ENCODE measurements around the gene CD4.

DNA sequence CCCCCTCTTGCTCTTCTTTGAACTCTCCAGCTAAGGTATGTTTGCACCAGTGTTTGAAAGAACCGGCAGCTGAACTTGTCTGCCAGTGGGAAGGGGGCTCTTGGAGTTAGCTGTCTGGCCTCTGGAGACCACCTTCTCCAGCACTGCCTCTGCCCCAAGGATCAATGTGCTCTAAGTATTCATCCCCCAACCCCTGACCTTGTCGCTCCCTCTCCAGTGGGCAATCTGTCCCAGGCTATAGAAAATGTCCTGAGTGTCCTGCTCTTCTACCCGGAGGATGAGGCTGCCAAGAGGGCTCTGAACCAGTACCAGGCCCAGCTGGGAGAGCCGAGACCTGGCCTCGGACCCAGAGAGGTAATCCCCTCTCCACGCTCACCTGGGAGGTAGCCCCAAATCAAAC, 41.7 kb downstream of the CD4 start:
- TF ChIP-seq, protein P1, sequence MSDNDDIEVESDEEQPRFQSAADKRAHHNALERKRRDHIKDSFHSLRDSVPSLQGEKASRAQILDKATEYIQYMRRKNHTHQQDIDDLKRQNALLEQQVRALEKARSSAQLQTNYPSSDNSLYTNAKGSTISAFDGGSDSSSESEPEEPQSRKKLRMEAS (IDR thresholded peaks at IDR 0.05; ENCODE audit: insufficient read depth, insufficient read length): no peak
- no peak for TF ChIP-seq CTCF (IDR thresholded peaks at IDR 0.05; ENCODE audit: extremely low read depth in 1 of 2, insufficient read depth in 1 of 2, low read depth in 1 of 2, low read length in 2 of 2)
- TF ChIP-seq POLR2A (IDR thresholded peaks at IDR 0.05; ENCODE audit: low read depth, low read length): no peak
- TF ChIP-seq POLR2AphosphoS5 (IDR thresholded peaks at IDR 0.05; ENCODE audit: insufficient read depth, low read depth, low read length): no peak
- TF ChIP-seq MYC (IDR thresholded peaks at IDR 0.05; ENCODE audit: low read depth, low read length): no peak
- TF ChIP-seq JUN (IDR thresholded peaks at IDR 0.05; ENCODE audit: borderline replicate concordance, insufficient read depth, insufficient read length, low read depth): no peak
- no peak for TF ChIP-seq EZH2 (IDR thresholded peaks at IDR 0.05; ENCODE audit: borderline replicate concordance, low read depth, low read length, severe bottlenecking)
- no peak for TF ChIP-seq GATA2 (IDR thresholded peaks at IDR 0.05; ENCODE audit: insufficient read depth, insufficient read length, low read depth, low read length)
